ENCODE measurements around the gene AGBL4.

AGBL4 gene

GRCh38 chr1:48500541-48501450 is 1523.0 kb downstream of the AGBL4 start:
- DNase-seq, result no peak

- DNase-seq, result no peak
Observed at GRCh38 chr1:48499211-48499735, 1524.5 kb downstream of the AGBL4 start.

GRCh38 chr1:48498096-48498791 is 1525.5 kb downstream of the AGBL4 start:
- DNase-seq, result peak; percentile 40 to 73

GRCh38 chr1:48495911-48496310 is 1527.8 kb downstream of the AGBL4 start:
- no peak for DNase-seq

GRCh38 chr1:48495166-48495565 is 1528.6 kb downstream of the AGBL4 start:
- no peak for DNase-seq

GRCh38 chr1:48493970-48494769 is 1529.6 kb downstream of the AGBL4 start:
- no peak for DNase-seq

- DNase-seq, result no peak
Observed at GRCh38 chr1:48493041-48493440, 1530.7 kb downstream of the AGBL4 start.

GRCh38 chr1:48492392-48492791 is 1531.4 kb downstream of the AGBL4 start:
- DNase-seq, result peak in 1 of 2 experiments; percentile 21

GRCh38 chr1:48488721-48489120 is 1535.0 kb downstream of the AGBL4 start:
- DNase-seq, result no peak
